GM12892 (cell line): ENCODE results near the gene FAHD2A.
"Not testable (repeated sequence)": the region's sequence is repeated elsewhere in the genome, so short reads cannot be mapped to it uniquely, and the experiment has no call there.

Experiments used
- DNase-seq: peaks from one replicate; pipeline ENCODE4 v3.0.0; 2011; ENCODE audit not compliant: insufficient read length
- FAIRE-seq: peaks from 2 replicates; lab custom pipeline; 2011; peaks lifted over from hg19 to GRCh38; lab: Jason Lieb, UNC

The FAHD2A gene

GRCh38 chr2:95442474-95443099, 40.1 kb downstream of the FAHD2A start:
- FAIRE-seq, DNase-seq: not testable (repeated sequence)

GRCh38 chr2:95445317-95445716, 42.8 kb downstream of the FAHD2A start:
- not testable (repeated sequence) for FAIRE-seq, DNase-seq

GRCh38 chr2:95463292-95463691, 60.8 kb downstream of the FAHD2A start:
- not testable (repeated sequence) for FAIRE-seq, DNase-seq
